ENCODE data around the gene PRSS27. TPM values are rescaled to one million over a fixed set of nuclear protein-coding genes. Genes with fewer than 3 reads are reported as not detected.

PRSS27 gene
- total RNA-seq, 1 donor from 2014 or later = 1.3 TPM

DNA sequence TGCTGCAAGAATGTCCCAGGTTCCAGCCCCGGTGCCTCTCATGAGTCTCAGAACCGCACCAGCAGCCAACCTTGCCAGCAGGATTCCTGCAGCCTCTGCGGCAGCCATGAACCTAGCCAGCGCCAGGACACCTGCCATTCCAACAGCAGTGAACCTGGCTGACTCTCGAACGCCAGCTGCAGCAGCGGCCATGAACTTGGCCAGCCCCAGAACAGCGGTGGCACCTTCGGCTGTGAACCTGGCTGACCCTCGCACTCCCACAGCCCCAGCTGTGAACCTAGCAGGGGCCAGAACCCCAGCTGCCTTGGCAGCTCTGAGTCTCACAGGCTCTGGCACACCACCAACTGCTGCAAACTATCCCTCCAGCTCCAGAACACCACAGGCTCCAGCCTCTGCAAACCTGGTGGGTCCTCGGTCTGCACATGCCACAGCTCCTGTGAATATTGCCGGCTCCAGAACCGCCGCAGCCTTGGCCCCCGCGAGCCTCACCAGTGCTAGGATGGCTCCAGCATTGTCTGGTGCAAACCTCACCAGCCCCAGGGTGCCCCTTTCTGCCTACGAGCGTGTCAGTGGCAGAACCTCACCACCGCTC is 47.2 kb upstream of the PRSS27 start:
- TF ChIP-seq, protein P1, sequence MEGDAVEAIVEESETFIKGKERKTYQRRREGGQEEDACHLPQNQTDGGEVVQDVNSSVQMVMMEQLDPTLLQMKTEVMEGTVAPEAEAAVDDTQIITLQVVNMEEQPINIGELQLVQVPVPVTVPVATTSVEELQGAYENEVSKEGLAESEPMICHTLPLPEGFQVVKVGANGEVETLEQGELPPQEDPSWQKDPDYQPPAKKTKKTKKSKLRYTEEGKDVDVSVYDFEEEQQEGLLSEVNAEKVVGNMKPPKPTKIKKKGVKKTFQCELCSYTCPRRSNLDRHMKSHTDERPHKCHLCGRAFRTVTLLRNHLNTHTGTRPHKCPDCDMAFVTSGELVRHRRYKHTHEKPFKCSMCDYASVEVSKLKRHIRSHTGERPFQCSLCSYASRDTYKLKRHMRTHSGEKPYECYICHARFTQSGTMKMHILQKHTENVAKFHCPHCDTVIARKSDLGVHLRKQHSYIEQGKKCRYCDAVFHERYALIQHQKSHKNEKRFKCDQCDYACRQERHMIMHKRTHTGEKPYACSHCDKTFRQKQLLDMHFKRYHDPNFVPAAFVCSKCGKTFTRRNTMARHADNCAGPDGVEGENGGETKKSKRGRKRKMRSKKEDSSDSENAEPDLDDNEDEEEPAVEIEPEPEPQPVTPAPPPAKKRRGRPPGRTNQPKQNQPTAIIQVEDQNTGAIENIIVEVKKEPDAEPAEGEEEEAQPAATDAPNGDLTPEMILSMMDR (IDR thresholded peaks at IDR 0.05; ENCODE audit: insufficient read depth, low read length, severe bottlenecking) = no peak
- Histone ChIP-seq H3K36me3 (ENCODE audit: control insufficient read depth, insufficient read depth, low read length) (peaks cover 61% of the 10 kb centered on the region), H3K4me3 (ENCODE audit: low read depth, low read length) (no peak overlapping the region), H3K27me3 (ENCODE audit: control insufficient read depth, insufficient read depth, low read length) (no peaks in the 10 kb centered on the region)
- no peak for FAIRE-seq
- DNase-seq (ENCODE audit: low read depth) = no peak

DNA sequence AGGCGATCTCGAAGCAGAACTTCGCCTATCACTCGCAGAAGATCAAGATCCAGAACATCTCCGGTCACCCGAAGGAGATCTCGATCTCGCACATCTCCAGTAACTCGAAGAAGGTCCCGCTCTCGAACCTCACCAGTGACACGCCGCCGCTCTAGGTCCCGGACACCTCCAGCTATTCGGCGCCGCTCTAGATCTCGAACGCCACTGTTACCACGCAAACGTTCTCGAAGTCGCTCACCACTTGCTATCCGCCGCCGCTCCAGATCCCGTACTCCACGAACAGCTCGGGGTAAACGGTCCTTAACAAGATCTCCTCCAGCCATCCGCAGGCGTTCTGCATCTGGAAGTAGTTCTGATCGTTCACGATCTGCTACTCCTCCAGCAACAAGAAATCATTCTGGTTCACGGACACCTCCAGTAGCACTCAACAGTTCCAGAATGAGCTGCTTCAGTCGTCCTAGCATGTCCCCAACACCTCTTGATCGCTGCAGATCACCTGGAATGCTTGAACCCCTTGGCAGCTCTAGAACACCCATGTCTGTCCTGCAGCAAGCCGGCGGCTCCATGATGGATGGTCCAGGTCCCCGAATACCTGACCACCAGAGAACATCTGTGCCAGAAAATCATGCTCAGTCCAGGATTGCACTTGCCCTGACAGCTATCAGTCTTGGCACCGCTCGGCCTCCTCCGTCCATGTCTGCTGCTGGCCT is 46.6 kb upstream of the PRSS27 start:
- TF ChIP-seq, protein P1 (IDR thresholded peaks at IDR 0.05; ENCODE audit: insufficient read depth, low read length, severe bottlenecking) = no peak
- H3K36me3 ChIP-seq (ENCODE audit: control insufficient read depth, insufficient read depth, low read length) = peaks cover 62% of the 10 kb centered on the region
- FAIRE-seq = peak; percentile 87
- DNase-seq (ENCODE audit: low read depth) = no peak
- no peaks in the 10 kb centered on the region for H3K27me3 ChIP-seq (ENCODE audit: control insufficient read depth, insufficient read depth, low read length)
- H3K4me3 ChIP-seq (ENCODE audit: low read depth, low read length) = no peak overlapping the region

DNA sequence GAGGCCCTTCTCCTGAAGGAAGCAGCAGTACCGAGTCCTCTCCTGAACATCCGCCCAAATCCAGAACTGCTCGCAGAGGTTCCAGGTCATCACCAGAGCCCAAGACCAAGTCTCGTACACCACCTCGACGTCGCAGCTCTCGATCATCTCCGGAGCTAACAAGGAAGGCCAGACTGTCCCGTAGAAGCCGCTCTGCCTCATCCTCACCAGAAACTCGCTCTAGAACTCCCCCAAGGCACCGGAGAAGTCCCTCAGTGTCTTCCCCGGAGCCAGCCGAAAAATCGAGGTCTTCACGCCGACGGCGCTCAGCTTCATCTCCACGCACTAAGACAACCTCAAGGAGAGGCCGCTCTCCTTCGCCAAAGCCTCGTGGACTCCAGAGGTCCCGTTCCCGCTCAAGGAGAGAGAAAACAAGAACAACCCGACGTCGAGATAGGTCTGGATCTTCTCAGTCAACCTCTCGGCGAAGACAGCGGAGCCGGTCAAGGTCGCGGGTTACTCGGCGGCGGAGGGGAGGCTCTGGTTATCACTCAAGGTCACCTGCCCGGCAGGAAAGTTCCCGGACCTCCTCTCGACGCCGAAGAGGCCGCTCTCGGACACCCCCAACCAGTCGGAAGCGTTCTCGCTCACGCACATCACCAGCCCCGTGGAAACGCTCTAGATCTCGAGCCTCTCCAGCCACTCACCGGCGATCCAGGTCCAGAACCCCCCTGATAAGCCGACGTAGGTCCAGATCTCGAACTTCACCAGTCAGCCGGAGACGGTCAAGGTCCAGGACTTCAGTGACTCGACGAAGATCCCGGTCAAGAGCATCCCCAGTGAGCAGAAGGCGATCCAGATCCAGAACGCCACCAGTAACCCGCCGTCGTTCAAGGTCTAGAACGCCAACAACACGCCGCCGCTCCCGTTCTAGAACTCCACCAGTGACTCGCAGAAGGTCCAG is 45.7 kb upstream of the PRSS27 start:
- no peak for FAIRE-seq
- H3K4me3 ChIP-seq (ENCODE audit: low read depth, low read length) = no peak overlapping the region
- TF ChIP-seq, protein P1 (IDR thresholded peaks at IDR 0.05; ENCODE audit: insufficient read depth, low read length, severe bottlenecking) = no peak
- DNase-seq (ENCODE audit: low read depth) = no peak
- peaks cover 60% of the 10 kb centered on the region for H3K36me3 ChIP-seq (ENCODE audit: control insufficient read depth, insufficient read depth, low read length)
- no peaks in the 10 kb centered on the region for H3K27me3 ChIP-seq (ENCODE audit: control insufficient read depth, insufficient read depth, low read length)

DNA sequence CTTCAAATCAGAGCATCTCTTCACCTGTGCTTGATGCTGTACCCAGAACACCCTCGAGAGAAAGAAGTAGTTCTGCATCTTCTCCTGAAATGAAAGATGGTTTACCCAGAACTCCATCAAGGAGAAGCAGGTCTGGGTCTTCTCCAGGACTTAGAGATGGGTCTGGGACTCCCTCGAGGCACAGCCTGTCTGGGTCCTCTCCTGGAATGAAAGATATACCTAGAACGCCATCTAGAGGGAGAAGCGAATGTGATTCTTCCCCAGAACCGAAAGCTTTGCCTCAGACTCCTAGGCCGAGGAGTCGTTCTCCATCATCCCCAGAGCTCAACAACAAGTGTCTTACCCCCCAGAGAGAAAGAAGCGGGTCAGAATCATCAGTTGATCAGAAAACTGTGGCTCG is 44.7 kb upstream of the PRSS27 start:
- Histone ChIP-seq H3K27me3 (ENCODE audit: control insufficient read depth, insufficient read depth, low read length) (no peaks in the 10 kb centered on the region), H3K36me3 (ENCODE audit: control insufficient read depth, insufficient read depth, low read length) (peaks cover 57% of the 10 kb centered on the region), H3K4me3 (ENCODE audit: low read depth, low read length) (no peak overlapping the region)
- no peak for DNase-seq (ENCODE audit: low read depth)
- TF ChIP-seq, protein P1 (IDR thresholded peaks at IDR 0.05; ENCODE audit: insufficient read depth, low read length, severe bottlenecking) = peak; percentile 7
- no peak for FAIRE-seq

DNA sequence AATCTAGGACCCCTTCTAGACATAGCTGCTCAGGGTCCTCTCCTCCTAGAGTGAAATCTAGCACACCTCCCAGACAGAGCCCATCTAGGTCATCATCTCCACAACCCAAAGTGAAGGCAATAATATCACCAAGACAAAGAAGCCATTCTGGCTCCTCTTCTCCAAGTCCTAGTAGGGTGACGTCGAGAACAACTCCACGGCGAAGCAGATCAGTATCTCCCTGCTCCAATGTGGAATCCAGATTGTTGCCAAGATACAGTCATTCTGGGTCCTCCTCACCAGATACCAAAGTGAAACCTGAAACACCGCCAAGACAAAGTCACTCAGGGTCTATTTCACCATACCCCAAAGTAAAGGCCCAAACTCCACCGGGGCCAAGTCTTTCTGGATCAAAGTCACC is 43.1 kb upstream of the PRSS27 start:
- peaks cover 57% of the 10 kb centered on the region for H3K36me3 ChIP-seq (ENCODE audit: control insufficient read depth, insufficient read depth, low read length)
- H3K27me3 ChIP-seq (ENCODE audit: control insufficient read depth, insufficient read depth, low read length) = no peaks in the 10 kb centered on the region
- H3K4me3 ChIP-seq (ENCODE audit: low read depth, low read length) = no peak overlapping the region
- TF ChIP-seq, protein P1 (IDR thresholded peaks at IDR 0.05; ENCODE audit: insufficient read depth, low read length, severe bottlenecking) = no peak
- FAIRE-seq (no peak), DNase-seq (ENCODE audit: low read depth) (no peak)
